ENCODE results near the gene RALGPS1. TPM values are rescaled to one million over a fixed set of nuclear protein-coding genes. Genes with fewer than 3 reads are reported as not detected.

RALGPS1 gene
- polyA plus RNA-seq, 4 donors = 21.1 to 28.1 (median 24.0) TPM

GRCh38 chr9:127090341-127090985, 175.9 kb downstream of the RALGPS1 start:
- no peak for DNase-seq (ENCODE audit: low read depth in 4 of 4, low spot score in 3 of 4)

GRCh38 chr9:127091526-127091925, 176.9 kb downstream of the RALGPS1 start:
- no peak for DNase-seq (ENCODE audit: low read depth in 4 of 4, low spot score in 3 of 4)

DNA sequence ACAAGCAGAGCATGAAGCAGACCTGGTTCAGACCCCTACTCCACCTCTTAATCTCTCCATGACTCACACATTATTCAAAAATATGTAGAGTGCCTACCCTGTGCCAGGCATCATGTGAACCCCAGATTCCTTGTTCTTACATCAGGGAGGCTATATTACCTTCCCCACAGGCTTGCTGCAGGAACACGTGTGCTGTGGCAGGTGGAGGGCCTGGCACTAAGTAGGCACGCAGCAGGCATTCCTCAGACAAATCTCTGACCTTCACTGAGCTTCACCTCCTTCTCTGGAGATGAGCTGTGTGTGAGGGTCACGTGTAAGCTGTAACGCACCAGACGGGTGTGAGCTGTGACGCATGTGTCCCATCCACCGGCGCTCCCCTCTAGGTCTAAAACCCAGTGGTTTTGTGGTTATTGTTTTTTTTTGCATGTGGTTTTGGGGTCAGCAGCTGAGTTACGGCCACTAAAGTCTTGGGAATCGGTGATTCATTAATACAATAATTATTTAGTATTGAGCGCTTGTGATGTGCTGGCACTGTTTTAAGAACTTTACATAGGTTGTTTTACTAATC, 177.5 kb downstream of the RALGPS1 start:
- no peak for DNase-seq (ENCODE audit: low read depth in 4 of 4, low spot score in 3 of 4)

DNA sequence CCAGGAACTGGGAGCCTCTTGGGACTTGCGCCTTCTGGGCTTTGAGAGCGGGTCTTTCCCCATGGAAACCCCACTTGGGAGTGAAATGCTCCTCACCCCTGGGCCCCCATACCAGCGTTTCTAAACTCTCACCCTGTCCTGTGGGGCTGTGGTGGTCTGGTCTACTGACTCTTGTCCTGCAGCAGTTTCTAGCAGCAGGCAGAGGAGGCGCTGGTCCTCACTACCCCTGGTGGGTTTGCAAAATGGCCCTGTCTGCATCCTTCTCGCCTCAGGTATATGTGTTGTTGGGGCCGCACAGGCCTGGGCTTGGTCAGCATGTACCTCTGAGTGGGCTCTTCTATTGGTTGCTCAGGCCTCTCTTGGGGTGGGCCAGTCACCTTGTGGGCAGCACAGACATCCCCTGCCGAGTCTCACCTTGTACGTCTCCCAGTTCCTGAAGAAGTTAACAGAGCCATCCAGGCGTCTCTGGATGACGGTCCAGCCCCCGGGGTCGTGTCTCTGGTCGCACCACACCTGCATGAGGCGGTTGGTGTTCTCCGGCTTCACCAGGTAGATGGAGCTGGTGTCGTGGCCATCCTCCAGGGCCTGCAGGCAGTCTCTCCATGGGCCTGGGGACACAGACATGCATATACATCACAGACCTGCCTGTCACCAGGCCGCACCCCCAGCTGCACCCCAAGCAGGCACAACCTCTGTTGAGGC, 178.9 kb downstream of the RALGPS1 start:
- no peak for DNase-seq (ENCODE audit: low read depth in 4 of 4, low spot score in 3 of 4)

- DNase-seq (ENCODE audit: low read depth in 4 of 4, low spot score in 3 of 4) = no peak
Measured at GRCh38 chr9:127095411-127095810, 180.8 kb downstream of the RALGPS1 start.

DNA sequence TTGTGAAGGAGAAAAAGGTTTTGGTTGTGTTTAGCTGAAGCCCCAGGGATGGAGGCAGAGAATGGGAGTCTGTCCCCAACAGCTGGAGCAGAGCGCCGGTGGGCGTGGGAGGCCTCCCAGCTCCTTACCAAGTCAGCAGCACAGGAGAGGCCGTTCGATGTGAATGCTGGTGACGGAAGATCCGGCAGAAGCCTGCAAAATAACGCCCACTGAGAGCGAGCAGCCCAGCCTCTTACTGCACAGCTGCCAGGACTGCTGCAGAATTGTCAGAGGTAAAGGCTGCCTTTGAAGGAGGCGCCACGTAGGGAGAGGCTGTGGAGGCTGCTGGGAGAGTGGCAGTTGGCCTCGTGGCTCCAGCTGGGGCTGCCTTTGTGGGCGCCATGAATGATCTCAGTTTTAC, 181.6 kb downstream of the RALGPS1 start:
- no peak for DNase-seq (ENCODE audit: low read depth in 4 of 4, low spot score in 3 of 4)

DNA sequence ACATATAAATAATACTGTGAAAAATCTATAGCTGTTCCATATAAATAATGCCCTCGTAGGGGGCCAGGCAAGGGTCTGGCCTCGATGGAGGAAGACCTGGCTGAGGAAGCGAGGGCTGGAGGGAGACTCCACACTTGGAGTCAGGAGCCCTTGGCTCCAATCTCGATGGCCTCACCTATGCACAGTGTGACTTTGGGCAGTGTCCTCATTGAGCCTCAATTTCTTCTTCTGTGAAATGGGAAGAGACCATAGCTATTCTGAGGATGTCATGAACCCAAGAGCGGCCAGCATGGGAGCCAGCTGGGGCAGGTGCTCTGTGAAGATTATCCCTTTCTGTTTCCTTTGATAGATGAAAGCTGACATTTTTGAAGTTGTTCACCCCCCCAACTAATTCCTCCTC, 183.1 kb downstream of the RALGPS1 start:
- no peak for DNase-seq (ENCODE audit: low read depth in 4 of 4, low spot score in 3 of 4)

DNA sequence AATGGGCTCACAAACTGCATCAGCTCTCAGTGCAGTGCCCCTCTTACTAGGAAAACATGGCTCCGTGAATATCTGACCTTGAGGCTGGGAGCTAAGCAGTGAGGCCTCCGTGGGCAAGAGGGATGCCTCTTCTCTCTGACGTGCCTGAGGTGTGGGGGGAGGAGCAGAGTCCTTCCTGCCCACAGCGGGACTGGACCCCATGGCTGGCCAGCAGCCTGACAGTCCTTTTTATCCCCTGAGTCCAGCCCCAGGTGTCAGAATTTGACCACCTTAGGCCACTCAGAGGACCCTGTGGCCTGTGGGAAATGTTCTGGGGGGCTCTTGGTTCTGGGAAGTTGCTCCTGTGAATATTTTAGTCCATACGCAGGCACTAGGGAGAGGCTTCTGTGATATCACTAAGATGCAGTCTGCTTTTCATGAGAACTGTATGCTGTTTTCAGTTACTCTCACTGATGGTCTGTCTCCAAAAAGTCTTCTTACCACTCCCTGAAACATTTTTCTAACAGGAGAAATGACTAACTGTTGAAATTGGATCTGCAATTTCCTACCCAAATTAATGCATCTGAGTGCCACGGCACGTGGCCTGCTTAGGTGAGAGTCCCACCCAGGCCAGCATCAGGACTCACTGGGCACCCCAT, 184.5 kb downstream of the RALGPS1 start:
- no peak for DNase-seq (ENCODE audit: low read depth in 4 of 4, low spot score in 3 of 4)

DNA sequence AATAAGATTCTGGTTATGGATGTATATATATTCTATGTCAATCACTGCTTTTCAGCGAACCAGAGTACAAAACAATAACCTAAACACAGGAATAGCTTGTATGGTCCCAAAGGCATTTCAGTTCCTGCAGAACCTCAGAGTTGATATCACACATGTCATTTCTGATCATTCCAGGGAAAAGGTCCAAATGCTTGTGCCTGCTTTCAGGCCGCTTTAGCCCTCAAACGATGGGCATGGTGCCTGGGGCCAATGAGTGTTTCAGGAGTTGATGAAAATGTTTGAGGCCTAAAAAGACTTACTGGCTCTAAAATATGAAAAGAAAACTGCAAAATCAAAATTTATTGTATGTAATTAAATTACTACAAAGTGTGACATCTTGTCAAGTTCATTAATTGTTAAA, 185.1 kb downstream of the RALGPS1 start:
- DNase-seq (ENCODE audit: low read depth in 4 of 4, low spot score in 3 of 4) = no peak

DNA sequence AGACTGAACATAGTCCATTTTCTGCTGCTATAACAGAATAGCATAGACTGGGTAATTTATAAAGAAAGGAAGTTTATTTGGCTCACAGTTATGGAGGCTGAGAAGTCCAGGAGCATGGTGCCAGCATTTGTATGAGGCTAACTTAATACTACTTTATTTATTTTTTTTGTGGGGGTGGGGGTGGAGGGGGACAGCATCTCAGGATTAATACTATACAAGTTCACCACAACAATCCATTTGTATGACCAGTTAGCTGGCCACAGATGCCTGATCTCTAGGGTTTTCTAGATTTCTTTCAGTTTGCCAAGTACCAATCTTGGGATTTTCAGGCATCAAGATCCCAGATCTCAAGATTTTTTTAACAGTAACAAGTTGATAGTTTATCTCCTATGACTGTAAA, 187.6 kb downstream of the RALGPS1 start:
- DNase-seq (ENCODE audit: low read depth in 4 of 4, low spot score in 3 of 4) = no peak

DNA sequence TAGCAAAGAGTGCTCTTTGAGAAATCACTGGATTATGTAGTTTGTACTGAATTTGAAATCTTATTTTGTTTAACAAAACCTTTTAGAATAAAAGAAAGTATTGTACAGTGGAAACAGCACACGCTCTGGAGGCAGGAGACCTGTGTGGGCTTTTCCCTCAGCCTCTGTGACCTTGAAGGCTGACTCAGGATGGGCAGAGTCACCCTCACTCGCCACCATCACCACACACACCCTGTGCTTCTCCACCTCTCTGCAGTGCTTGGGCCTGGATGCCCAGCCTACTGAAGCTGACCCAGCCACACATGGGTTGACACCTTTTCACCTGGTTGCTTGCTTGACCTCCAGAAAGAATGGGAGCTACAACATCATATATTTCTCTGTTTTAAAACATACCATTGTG, 188.2 kb downstream of the RALGPS1 start:
- no peak for DNase-seq (ENCODE audit: low read depth in 4 of 4, low spot score in 3 of 4)

GRCh38 chr9:127104581-127105311, 190.2 kb downstream of the RALGPS1 start:
- DNase-seq (ENCODE audit: low read depth in 4 of 4, low spot score in 3 of 4) = no peak

DNA sequence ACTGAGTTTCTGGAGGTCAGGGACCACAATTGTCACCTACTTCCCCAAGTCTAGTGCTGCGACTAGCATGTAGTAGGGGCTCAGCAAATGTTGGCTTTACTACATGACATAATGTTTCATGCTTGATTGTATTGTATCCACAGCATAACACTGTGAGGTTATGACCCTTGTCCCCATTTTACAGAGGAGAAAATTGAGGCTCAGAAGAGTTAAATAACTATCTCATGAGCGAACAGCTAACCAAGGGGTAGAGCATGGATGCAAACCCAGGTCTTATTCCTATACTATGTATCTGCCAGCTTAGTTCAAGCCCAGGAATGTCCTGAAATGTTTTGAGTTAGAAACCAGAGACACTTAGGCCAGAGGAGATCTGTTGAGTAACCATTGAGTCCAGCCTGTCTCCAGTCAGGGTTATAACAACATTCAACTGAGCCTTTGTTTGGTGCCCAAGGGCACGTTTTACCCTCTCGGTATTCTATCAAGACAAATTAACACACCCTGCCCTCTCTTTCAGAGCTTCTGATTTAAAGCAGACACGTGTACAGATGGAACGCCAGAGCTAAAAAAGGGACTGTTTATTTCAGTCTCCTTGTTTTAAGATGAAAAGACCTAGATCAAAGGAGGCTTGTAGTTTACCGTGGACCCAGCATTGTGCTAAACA, 191.4 kb downstream of the RALGPS1 start:
- DNase-seq (ENCODE audit: low read depth in 4 of 4, low spot score in 3 of 4) = no peak

GRCh38 chr9:127106466-127106855, 191.9 kb downstream of the RALGPS1 start:
- DNase-seq (ENCODE audit: low read depth in 4 of 4, low spot score in 3 of 4) = no peak

DNA sequence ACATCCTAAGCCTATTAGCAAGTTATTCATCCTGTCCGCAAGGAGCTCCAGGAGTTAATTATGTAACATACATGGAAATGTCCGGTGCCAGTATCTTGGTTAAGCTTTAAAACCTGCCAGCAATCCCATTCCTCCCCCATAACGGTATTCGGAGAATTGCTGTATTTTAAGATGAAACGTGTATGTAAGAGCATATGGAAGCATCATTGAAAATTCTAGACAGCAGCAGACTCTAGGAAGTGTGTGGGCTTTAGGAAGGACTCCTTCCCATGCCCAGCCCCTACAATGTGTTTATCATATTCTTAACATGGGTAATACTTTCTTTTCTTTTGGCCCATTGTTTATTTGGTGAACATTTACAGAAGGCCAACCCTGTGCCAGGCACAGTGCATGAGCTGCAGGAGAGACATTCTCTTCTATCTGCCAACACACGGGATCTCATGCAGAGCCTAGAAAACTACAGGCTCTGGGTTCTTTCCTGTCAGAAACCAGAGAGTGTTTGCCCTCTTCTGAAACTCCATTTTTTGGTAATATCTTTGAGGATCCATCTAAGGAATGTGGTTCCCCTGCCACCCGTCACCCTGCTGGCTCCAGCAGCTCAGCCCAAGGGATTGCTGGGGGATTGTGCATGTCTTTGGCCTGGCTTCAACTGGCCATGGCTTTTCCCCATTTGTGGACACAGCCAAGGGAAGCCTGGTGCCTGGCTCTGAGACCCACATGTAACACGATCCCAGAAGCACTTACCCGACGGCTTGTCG, 192.8 kb downstream of the RALGPS1 start:
- no peak for DNase-seq (ENCODE audit: low read depth in 4 of 4, low spot score in 3 of 4)

- DNase-seq (ENCODE audit: low read depth in 4 of 4, low spot score in 3 of 4) = no peak
Measured at GRCh38 chr9:127107929-127108876, 193.6 kb downstream of the RALGPS1 start.

DNA sequence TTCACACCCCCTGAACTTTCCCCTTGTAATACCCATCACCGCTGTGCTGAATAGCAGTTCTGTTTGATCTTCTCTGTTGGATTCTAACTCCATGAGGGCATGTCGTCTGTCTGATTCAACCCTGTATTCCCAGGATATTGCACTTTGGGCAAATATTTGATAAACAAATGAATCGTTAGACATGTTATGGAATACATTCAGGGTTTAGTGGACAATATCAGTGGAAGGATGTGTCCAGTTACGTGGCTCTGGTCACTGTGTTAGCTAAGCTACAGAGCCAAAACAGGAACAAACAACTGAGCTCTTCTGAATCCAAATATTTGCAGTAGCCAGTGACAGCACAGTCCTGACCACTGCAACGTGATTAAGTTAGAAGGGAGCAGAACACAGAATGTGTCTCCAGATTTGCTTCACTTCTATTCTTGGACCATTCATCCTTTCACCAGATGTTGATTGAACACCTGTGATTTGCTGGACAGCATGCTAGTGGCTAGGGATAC, 194.7 kb downstream of the RALGPS1 start:
- no peak for DNase-seq (ENCODE audit: low read depth in 4 of 4, low spot score in 3 of 4)

- DNase-seq (ENCODE audit: low read depth in 4 of 4, low spot score in 3 of 4) = no peak
Measured at GRCh38 chr9:127112056-127112455, 197.5 kb downstream of the RALGPS1 start.

Data from right renal pelvis (tissue), 4 donors.